Trophoblast cell (in vitro differentiated cells and primary cell): ENCODE measurements around the gene TLE7.

ENCODE experiments used
- DNase-seq, 2 donors: peaks; one replicate each; pipeline ENCODE4 v3.0.0-alpha.2; 2016
- H2AFZ ChIP-seq: 2 replicates; pipeline ENCODE4 v1.6.1; 2013; ENCODE audit warnings: low read length, moderate library complexity, mild to moderate bottlenecking; ENCODE audit not compliant: insufficient read depth, poor library complexity
- H2AK5ac ChIP-seq: 2 replicates; pipeline ENCODE4 v1.6.1; 2013; ENCODE audit warnings: mild to moderate bottlenecking, low read length
- H2BK120ac ChIP-seq: 2 replicates; pipeline ENCODE4 v1.6.1; 2013; ENCODE audit warnings: low read length, mild to moderate bottlenecking, moderate library complexity; ENCODE audit not compliant: insufficient read depth, poor library complexity
- H2BK12ac ChIP-seq: 2 replicates; pipeline ENCODE4 v1.6.1; 2013; ENCODE audit warnings: mild to moderate bottlenecking, low read length, moderate library complexity
- H2BK5ac ChIP-seq: 2 replicates; pipeline ENCODE4 v1.6.1; 2013; ENCODE audit warnings: low read length, low read depth, moderate library complexity, mild to moderate bottlenecking; ENCODE audit not compliant: poor library complexity
- H3K14ac ChIP-seq: 2 replicates; pipeline ENCODE4 v1.6.1; 2013; ENCODE audit warnings: mild to moderate bottlenecking, low read length
- H3K18ac ChIP-seq: 2 replicates; pipeline ENCODE4 v1.6.1; 2013; ENCODE audit warnings: mild to moderate bottlenecking, low read length
- H3K23ac ChIP-seq: 2 replicates; pipeline ENCODE4 v1.6.1; 2013; ENCODE audit warnings: low read length
- H3K27ac ChIP-seq: 2 replicates; pipeline ENCODE4 v1.5.1; 2013; ENCODE audit warnings: low read depth, mild to moderate bottlenecking, inconsistent platforms, low read length, moderate library complexity
- H3K27me3 ChIP-seq: 2 replicates; pipeline ENCODE4 v1.6.1; 2013; ENCODE audit warnings: inconsistent platforms, mild to moderate bottlenecking, low read length, moderate library complexity; ENCODE audit not compliant: insufficient read depth
- H3K36me3 ChIP-seq, 2 experiments: 1 replicate in 1 of 2; 2 replicates in 1 of 2; pipeline ENCODE4 v1.6.1; 2013; ENCODE audit warnings: low read length in 2 of 2, mild to moderate bottlenecking in 2 of 2, moderate library complexity in 1 of 2; ENCODE audit not compliant: insufficient read depth in 2 of 2, control insufficient read depth in 1 of 2
- H3K4ac ChIP-seq: 2 replicates; pipeline ENCODE4 v1.6.1; 2013; ENCODE audit warnings: low read depth, mild to moderate bottlenecking, low read length, moderate library complexity
- H3K4me1 ChIP-seq, 2 experiments: 1 replicate in 1 of 2; 2 replicates in 1 of 2; pipeline ENCODE4 v1.6.1; 2013; ENCODE audit warnings: low read length in 2 of 2, mild to moderate bottlenecking in 2 of 2, moderate library complexity in 1 of 2; ENCODE audit not compliant: insufficient read depth in 2 of 2, control insufficient read depth in 1 of 2
- H3K4me2 ChIP-seq: 2 replicates; pipeline ENCODE4 v1.6.1; 2013; ENCODE audit warnings: inconsistent platforms, mild to moderate bottlenecking, low read length, moderate library complexity
- H3K4me3 ChIP-seq: 2 replicates; pipeline ENCODE4 v1.5.1; 2013; ENCODE audit warnings: mild to moderate bottlenecking, low read depth, low read length, inconsistent platforms
- H3K79me1 ChIP-seq: one replicate; pipeline ENCODE4 v1.6.1; 2013; ENCODE audit warnings: low read length
- H3K79me2 ChIP-seq: 2 replicates; pipeline ENCODE4 v1.6.1; 2013; ENCODE audit warnings: low read length, mild to moderate bottlenecking; ENCODE audit not compliant: control insufficient read depth, insufficient read depth, poor library complexity
- H3K9ac ChIP-seq: 2 replicates; pipeline ENCODE4 v1.6.1; 2013; ENCODE audit warnings: mild to moderate bottlenecking, low read length
- H3K9me3 ChIP-seq: 2 replicates; pipeline ENCODE4 v1.6.1; 2013; ENCODE audit warnings: low read depth, mild to moderate bottlenecking, control low read depth, inconsistent platforms, low read length; ENCODE audit not compliant: insufficient read depth
- H4K12ac ChIP-seq: 2 replicates; pipeline ENCODE4 v1.6.1; 2013; ENCODE audit warnings: low read depth, mild to moderate bottlenecking, low read length, moderate library complexity
- H4K8ac ChIP-seq: 2 replicates; pipeline ENCODE4 v1.6.1; 2013; ENCODE audit warnings: low read depth, mild to moderate bottlenecking, low read length, moderate library complexity
- H4K91ac ChIP-seq: one replicate; pipeline ENCODE4 v1.6.1; 2013; ENCODE audit warnings: low read depth, mild to moderate bottlenecking, low read length, moderate library complexity
- WGBS: extraction: QIAGEN DNeasy Blood & Tissue Kit; methylation state at CpG from one replicate; pipeline ENCODE4 v1.1.7; 2013; ENCODE audit warnings: missing lambda C conversion rate; ENCODE audit not compliant: insufficient read length, insufficient coverage; ENCODE audit errors: extremely low coverage; 5-methylcytosine and 5-hydroxymethylcytosine counted together

The TLE7 gene

DNA sequence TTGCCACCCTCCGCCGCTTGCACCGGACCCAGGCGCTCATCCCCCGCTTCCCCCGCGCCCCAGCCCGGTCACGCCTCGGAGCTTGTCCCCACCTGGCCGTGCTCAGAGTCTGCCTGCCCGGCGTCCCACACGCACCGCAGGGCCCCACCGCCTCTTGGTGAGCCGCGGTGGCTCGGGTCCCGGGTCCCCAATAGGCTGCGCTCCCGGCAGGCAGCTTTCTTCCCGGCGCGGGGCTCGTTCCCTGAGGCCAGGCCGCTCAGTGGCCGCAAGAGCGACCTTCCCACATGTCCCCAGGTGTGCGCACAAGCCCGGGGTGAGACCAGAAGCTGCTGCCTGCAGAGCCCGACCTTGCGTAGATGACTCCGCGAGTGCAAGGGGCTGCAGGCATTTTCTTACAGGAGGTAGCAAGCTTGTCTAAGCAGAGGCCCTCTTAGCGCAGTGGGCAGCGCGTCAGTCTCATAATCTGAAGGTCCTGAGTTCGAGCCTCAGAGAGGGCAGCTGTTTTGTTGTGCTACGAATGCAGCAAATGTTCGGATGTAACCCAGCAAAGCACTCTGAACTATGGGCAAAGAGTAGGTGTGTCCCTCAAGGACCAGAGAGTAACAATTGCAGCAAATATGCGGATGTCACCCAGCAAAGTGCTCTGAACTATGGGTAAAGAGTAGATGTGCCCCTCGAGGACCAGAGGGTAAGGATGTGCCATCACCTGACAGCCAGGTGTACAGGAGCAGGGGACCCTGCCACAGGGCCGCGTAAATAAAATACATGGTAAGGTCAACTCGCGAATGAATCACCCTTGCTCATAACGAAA is 15.6 kb downstream of the TLE7 start:
- no CpG with 5 or more reads among the region's 48 CpGs for WGBS
- H2AK5ac ChIP-seq = no peak overlapping the region
- H3K4ac ChIP-seq = no peak overlapping the region
- H3K18ac ChIP-seq = no peak overlapping the region
- no peaks in the 10 kb centered on the region for H3K36me3 ChIP-seq
- H3K4me1 ChIP-seq = peaks cover 4 to 8% of the 10 kb centered on the region in 2 experiments
- H2BK12ac ChIP-seq = no peak overlapping the region
- no peak overlapping the region for H3K23ac ChIP-seq
- H3K27me3 ChIP-seq = peaks cover 2% of the 10 kb centered on the region
- peak overlapping the region; percentile 11 for H2AFZ ChIP-seq
- DNase-seq = peak; percentile 49 to 61
- H4K91ac ChIP-seq = no peak overlapping the region
- no peaks in the 10 kb centered on the region for H3K79me1 ChIP-seq
- no peak overlapping the region for H4K8ac ChIP-seq
- H2BK120ac ChIP-seq = no peak overlapping the region
- no peaks in the 10 kb centered on the region for H3K79me2 ChIP-seq
- peak overlapping the region; percentile 84 for H3K4me2 ChIP-seq
- H3K4me3 ChIP-seq = peak overlapping the region; percentile 64
- peaks cover 2% of the 10 kb centered on the region for H3K9me3 ChIP-seq
- no peak overlapping the region for H3K14ac ChIP-seq
- no peak overlapping the region for H3K9ac ChIP-seq
- no peak overlapping the region for H3K27ac ChIP-seq
- H2BK5ac ChIP-seq = no peak overlapping the region
- H4K12ac ChIP-seq = no peak overlapping the region

DNA sequence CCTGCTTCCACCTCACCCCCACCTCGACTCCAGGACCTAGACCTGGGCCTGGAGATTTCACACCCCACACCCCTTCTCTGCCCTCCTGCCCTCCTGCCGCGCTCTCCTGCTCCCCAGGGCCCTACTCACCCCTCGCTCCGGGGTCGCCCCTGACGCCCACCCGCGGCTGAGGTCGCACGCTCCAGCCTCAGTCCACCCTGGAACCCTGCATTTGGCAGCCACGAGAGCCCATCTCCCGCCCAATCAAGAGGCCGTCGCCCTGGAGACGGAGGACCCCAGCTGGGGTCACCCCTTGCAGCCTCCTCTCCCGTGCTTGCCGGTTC is 16.1 kb downstream of the TLE7 start:
- H3K4me3 ChIP-seq = peak overlapping the region; percentile 64
- H3K36me3 ChIP-seq = no peaks in the 10 kb centered on the region
- no peak overlapping the region for H2AK5ac ChIP-seq
- no peaks in the 10 kb centered on the region for H3K79me1 ChIP-seq
- H4K12ac ChIP-seq = no peak overlapping the region
- no peak overlapping the region for H3K27ac ChIP-seq
- H3K23ac ChIP-seq = no peak overlapping the region
- peak overlapping the region; percentile 11 for H2AFZ ChIP-seq
- no CpG with 5 or more reads among the region's 18 CpGs for WGBS
- no peak overlapping the region for H3K18ac ChIP-seq
- no peak overlapping the region for H4K91ac ChIP-seq
- H3K79me2 ChIP-seq = no peaks in the 10 kb centered on the region
- H4K8ac ChIP-seq = no peak overlapping the region
- no peak overlapping the region for H2BK12ac ChIP-seq
- peaks cover 2% of the 10 kb centered on the region for H3K9me3 ChIP-seq
- H3K14ac ChIP-seq = no peak overlapping the region
- DNase-seq = no peak
- H3K27me3 ChIP-seq = peaks cover 2% of the 10 kb centered on the region
- peaks cover 4 to 8% of the 10 kb centered on the region in 2 experiments for H3K4me1 ChIP-seq
- H3K9ac ChIP-seq = no peak overlapping the region
- H3K4me2 ChIP-seq = peak overlapping the region; percentile 84
- no peak overlapping the region for H2BK120ac ChIP-seq
- H3K4ac ChIP-seq = no peak overlapping the region
- H2BK5ac ChIP-seq = no peak overlapping the region

DNA sequence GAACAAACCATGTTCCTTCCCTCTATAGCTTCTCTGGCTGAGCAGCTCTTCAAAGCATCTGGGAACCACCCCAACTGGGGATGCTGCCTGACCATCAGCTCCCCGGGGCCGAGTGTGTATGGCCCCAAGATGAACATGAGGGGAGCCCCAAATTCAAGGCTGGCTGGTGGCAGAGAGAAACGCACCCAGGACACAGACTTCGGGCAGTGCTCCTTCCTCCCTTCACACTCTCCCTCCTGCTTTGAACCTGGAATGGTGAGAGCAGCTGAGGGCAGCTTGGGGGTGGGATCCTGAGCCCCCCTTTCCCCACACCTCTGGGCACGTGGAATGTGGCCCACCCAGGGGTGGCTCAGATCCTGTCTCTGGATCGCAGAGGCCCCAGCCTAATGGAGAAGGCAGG is 17.2 kb downstream of the TLE7 start:
- no peak overlapping the region for H3K4ac ChIP-seq
- no peak overlapping the region for H3K27ac ChIP-seq
- no peak for DNase-seq
- H3K9me3 ChIP-seq = peaks cover 2% of the 10 kb centered on the region
- no peaks in the 10 kb centered on the region for H3K79me2 ChIP-seq
- H3K27me3 ChIP-seq = peaks cover 2% of the 10 kb centered on the region
- WGBS = no CpG with 5 or more reads among the region's 6 CpGs
- no peak overlapping the region for H3K4me2 ChIP-seq
- H3K14ac ChIP-seq = no peak overlapping the region
- no peaks in the 10 kb centered on the region for H3K79me1 ChIP-seq
- H3K4me1 ChIP-seq = peaks cover 4 to 8% of the 10 kb centered on the region in 2 experiments
- no peak overlapping the region for H3K23ac ChIP-seq
- H2AK5ac ChIP-seq = no peak overlapping the region
- H3K36me3 ChIP-seq = no peaks in the 10 kb centered on the region
- H3K18ac ChIP-seq = no peak overlapping the region
- no peak overlapping the region for H3K9ac ChIP-seq
- no peak overlapping the region for H3K4me3 ChIP-seq
- H2BK120ac ChIP-seq = no peak overlapping the region
- H2BK12ac ChIP-seq = no peak overlapping the region
- H4K91ac ChIP-seq = no peak overlapping the region
- no peak overlapping the region for H4K8ac ChIP-seq
- H2AFZ ChIP-seq = no peak overlapping the region
- H4K12ac ChIP-seq = no peak overlapping the region
- H2BK5ac ChIP-seq = no peak overlapping the region

DNA sequence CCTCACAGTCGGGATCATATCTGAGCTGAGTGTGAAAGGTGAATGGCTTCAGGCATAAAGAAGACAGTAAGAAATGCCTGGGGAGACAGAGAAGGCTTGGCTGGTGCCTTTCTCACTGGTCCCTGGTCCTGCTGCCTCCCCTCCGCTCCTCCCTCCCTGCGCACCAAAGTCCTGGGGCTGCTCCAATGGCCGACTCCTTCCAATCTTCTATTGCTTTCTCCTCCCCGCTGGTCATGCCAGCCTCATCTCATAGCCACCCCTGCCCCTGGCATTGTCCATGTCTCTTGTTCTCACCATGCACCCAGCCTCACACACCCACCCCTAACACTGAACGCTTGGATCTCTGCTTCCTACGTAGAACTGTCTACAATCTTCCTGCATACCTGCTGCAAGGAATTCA is 18.0 kb downstream of the TLE7 start:
- H3K23ac ChIP-seq = no peak overlapping the region
- H4K8ac ChIP-seq = no peak overlapping the region
- no peak overlapping the region for H3K4ac ChIP-seq
- H2BK120ac ChIP-seq = no peak overlapping the region
- no peak overlapping the region for H3K9ac ChIP-seq
- no peak overlapping the region for H3K4me3 ChIP-seq
- WGBS = no CpG with 5 or more reads among the region's 7 CpGs
- H3K4me2 ChIP-seq = no peak overlapping the region
- no peak overlapping the region for H2AK5ac ChIP-seq
- DNase-seq = peak in 1 of 2 donors; percentile 33
- H3K18ac ChIP-seq = no peak overlapping the region
- peaks cover 2% of the 10 kb centered on the region for H3K9me3 ChIP-seq
- H2BK5ac ChIP-seq = no peak overlapping the region
- H4K91ac ChIP-seq = no peak overlapping the region
- H2AFZ ChIP-seq = no peak overlapping the region
- no peaks in the 10 kb centered on the region for H3K79me1 ChIP-seq
- no peak overlapping the region for H4K12ac ChIP-seq
- H3K36me3 ChIP-seq = no peaks in the 10 kb centered on the region
- H3K27ac ChIP-seq = no peak overlapping the region
- no peaks in the 10 kb centered on the region for H3K79me2 ChIP-seq
- H3K27me3 ChIP-seq = peaks cover 2% of the 10 kb centered on the region
- peaks cover 3 to 4% of the 10 kb centered on the region in 2 experiments for H3K4me1 ChIP-seq
- H2BK12ac ChIP-seq = no peak overlapping the region
- no peak overlapping the region for H3K14ac ChIP-seq
